OCI-M2 (cell line): Measurements from ENCODE around the gene SND1.

Experiments
- DNase-seq: peaks from one replicate; lab custom pipeline; 2025; ENCODE audit not compliant: unreplicated experiment; lab: John Stamatoyannopoulos, UW

Gene SND1

DNA sequence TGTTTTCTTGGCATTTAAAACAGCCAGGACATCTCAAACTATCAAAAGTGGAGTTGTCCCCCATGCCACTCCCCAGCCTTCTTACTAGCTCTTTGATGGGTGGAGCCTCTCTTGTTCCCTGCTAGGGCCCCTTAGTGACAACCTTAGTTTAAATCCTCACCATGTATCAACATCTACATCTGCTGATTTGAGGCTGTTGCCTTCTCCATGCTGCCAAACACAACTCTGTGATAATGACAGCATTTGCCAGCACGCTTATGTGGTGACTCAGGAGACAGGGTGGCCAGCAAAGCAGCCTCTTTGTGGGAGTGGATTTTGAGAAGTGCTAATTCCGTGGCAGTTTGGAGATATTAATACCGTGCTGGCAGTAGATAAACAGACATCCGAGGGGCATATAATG lies 233.8 kb downstream of the SND1 start:
- peak; percentile 56 for DNase-seq

DNA sequence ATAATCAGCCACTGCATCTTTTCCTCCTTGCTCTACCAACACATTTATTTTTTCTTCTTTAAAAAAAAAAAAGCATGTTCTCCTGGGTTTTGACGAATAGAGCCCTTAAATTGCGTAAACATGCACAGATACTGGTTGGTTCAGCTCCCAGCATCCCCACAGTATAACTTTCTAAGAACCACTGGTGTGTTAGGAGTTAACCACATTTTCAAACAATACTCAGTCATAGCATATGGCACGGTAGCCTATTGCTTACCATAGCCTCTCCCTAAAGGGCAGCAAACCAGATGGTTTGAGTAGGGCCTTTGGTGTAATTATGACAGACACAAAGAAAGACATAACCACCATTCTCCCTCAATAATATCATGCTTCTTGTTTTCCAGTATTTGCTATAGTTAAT lies 234.3 kb downstream of the SND1 start:
- no peak for DNase-seq

DNA sequence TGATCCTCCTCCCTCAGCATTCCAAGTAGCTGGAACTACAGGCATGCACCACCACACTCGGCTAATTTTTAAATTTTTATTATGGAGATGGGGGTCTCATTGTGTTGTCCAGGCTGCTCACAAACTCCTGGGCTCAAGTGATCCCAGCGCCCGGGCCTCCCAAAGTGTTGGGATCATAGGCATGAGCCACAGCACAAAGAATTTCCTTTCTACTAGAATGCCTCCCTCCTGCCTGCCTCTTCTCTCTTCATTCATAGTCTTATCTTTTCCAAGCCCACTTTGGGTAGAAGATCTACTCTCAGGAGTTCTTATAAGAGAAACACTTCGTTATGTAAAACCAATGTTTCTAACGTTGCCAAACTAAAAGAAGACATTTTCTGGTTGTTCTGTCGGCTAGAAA lies 235.1 kb downstream of the SND1 start:
- no peak for DNase-seq

DNA sequence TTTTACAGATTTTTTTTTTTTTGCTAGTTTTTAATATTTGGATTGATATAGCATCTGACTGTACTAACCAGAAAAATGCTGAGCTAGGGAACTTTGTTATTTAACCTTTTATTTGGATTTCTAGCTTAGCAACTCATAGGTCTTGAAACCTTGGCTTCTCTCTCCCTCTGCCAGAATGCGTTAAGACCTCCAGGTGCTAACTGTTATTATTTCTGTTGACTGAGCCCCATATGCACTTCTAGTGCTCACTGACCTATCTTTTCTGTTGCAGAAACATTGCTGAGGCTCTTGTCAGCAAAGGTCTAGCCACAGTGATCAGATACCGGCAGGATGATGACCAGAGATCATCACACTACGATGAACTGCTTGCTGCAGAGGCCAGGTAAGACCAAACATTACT lies 235.6 kb downstream of the SND1 start:
- DNase-seq: no peak

DNA sequence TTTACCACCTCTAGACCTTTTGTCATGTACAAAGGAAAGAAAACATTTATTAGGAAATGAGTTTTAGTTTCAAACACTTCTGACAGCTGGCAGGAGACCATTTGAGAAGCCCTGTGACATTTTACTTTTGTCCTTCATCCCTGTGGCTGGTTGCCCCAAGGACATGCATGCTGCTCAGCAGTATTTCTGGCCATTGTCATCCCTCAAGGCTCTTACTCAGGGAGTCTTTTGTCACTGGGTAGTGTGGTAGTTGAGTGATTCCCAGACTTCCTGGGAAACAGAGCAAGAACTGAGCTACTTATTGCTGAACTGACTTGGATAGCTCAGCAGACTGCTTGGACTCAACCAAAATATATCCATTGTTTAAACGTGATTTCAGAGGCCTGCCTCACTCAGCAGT lies 236.4 kb downstream of the SND1 start:
- DNase-seq: no peak

DNA sequence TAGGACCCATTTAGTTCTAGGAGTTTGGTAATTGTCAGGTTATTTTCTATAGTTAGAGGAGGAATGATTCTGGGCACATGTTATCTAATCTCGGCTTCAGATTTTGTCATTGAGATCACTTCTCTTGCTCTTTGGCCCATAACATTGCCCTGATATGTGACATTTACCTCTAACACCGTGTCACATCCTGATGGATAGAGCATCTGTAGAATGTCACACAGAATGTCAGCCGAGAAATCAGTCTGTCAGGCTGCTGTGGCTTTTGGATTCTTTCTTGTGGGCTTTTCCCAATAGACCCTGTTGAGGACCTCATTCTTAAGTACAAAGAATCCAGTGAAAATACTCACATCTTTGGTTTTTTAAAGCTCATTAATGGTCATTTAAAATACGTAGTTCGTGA lies 236.8 kb downstream of the SND1 start:
- no peak for DNase-seq

DNA sequence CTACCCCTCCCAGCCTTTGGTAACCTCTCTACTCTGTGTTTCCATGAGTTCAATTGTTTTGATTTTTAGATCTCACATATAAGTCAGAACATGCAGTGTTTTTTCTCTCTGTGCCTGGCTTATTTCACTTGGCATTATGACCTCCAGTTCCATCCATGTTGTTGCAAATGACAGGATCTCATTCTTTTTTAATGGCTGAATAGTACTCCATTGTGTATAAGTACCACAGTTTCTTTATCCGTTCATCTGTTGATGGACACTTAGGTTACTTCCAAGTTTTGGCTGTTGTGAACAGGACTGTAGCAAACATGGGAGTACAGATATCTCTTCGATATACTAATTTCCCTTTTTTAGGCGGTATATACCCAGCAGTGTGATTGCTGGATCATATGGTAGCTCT lies 237.7 kb downstream of the SND1 start:
- DNase-seq: no peak

DNA sequence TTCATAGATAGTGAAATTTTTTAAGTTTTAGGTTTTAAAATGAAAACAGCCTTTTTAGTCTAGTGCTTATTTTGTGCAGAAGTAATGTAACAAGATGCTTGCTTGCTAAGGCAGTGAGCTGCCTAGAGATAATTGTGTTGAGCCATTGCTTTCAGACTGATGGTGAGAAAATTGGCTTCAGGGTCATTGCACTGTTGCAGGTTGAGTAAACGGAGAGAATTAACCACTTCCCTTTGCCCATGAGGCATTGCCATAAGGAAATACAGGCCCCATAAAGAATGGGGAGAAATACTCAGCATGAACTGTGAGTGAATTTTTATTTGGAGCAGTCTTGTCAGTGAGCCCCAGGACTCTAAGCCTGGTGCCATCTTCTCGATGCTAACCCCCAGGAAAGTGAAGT lies 238.7 kb downstream of the SND1 start:
- no peak for DNase-seq

DNA sequence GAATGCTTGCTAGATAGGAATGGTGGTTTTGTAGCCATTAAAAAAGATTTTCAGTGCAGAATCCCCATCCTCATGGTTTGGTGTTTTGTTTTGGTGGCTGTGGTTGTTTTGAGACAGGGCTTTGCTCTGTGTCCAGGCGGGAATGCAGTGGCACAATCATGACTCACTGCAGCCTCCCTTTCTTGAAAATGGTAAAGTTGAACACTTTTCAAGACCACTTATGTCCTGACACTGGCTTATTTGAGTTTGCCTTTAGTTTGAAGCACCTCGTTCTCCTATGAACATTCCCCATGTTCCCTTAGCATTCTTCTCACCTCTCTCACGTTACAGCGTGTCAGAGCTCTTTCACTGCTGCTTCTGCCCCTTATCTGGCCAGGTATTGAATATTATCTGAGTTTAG lies 239.2 kb downstream of the SND1 start:
- no peak for DNase-seq

DNA sequence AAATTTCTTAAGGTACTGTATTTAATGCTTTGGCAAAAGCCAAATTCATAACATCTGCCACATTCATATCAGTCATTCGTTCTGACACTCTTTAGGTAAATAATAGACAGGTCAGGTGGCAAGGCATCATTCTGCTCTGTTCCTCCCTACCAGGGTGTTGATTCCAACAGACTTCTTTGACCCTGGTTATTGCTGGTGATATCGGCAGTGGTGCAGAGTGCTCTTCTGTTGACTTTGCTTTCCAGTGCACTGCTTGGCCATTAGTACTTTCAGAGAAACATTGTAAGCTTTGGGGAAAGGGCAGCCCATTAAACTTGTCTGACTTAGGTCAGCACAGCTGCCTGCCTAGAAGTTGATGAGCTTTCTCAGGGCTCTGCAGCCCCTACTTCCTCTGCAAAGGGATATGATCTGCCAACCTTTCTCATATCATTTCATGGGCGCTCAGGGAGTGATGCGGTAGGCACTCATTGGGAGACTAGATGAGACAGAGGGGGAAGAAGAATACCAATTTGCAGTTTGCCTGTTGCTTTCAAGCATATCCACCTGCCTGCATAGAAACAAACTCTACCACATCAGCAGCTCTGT lies 240.0 kb downstream of the SND1 start:
- no peak for DNase-seq

DNA sequence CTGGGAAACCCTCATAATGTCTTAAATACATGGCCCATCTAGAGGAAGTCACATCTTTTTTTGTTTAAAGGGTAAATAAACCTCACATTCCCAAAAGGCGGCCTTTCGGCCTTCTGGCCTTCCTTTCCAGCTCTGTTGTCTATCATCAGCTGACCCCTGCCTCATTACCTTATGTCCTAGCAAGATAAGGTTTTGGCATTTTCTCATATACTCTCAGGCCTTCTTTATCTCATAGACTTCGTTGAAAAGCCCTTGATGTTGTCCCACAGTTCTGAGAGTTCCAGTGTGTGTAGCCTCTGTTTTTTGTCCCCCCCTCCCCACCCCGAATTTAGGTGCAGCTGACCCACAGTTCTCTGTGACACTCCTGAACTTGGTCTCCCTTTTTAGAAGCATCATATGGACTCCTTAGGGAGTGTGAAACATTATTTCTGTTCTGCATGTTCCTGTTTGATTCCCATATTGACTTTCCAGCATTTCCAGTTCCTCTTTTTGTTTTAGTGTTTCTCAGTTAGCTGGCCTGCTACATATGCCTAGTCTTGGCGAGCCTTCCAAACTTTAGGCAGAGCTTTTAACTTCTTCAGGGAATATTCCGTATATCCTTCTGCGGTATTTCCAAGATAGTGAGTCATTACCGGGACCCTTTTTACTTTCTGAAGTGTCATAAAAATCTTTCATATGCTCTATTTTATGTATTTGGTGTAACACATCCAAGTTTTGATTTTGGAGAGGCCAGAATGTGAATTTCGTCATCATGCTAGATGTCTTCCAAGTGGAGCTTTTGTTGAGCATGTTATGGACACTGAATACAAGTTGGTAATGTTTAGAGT lies 240.7 kb downstream of the SND1 start:
- DNase-seq: no peak

DNA sequence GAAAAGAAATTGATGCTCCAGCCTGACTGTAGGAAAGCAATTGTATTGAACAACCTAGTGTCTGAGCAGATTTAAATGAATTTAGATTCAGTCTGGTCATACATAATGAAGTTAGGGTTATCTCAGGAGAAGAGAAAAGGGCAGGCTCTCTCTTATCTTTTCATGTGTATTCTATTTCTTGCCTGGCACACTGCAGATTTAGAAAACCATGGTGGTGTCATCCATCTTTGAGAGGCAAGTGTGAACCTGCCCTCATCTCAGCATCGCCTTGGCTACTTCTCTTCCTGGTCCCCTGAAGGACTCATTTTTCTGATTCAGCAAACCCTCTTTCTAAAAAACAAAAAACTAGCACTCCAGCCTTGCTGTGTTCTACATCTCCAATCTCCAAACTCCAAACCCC lies 241.6 kb downstream of the SND1 start:
- no peak for DNase-seq

DNA sequence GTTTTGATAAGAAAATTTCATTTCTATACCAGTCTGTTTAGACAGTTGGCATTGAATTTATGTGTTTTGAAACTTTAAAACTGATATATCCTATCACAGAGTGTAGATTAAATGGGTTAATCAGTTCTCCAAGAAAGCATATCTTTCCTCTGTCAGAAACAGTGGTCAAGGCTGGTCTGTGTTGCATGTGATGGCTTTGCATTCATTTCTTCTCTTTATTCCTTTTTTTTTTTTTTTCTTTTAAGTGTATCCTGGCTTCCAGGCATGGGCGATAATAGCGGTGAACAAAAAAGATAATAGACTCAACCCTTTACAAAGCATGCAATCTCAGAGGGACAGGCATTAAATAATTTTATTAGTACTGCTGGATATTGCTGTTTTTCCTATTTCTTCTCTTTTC lies 242.6 kb downstream of the SND1 start:
- DNase-seq: no peak

DNA sequence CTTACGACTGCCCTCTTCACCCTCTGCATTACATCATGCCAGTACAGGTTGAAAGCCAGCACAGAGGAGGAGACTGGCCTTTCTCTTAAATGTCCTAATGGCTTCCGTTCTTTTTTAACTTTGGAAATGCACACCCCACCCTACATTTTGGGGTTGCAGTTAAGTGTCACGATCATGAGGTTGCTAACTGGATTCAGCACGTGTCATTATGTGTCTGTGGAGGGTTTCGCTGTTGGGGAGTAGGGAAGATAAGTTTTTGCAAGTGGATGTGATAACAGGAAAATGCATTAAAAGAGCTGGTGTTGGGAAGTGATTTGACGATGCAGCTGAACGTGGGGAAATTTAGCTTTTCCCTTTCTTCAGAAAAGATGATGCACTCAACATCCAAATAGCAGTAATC lies 243.4 kb downstream of the SND1 start:
- DNase-seq: no peak

DNA sequence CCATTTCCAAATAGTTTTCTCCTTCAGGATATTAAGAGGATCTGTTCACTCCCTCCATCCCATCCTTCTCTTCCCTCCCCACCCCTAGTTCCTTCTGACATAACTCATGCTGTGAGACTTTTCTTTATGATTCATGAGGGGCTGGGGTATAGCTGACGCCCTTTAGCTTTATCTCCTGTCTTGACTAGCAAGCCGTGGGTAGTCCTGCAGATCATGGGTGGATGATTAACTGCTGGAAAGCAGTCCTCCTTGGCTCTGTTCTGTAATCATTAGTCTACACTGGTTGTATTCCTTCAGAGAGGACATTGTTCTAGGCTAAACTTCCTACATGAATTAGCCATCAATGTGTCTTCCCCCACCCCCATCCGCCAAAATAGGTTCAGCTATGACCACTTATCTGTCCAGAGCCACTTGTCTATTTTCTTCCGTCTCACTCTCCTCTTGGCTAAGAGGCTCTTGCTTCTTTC lies 243.9 kb downstream of the SND1 start:
- DNase-seq: peak; percentile 91

DNA sequence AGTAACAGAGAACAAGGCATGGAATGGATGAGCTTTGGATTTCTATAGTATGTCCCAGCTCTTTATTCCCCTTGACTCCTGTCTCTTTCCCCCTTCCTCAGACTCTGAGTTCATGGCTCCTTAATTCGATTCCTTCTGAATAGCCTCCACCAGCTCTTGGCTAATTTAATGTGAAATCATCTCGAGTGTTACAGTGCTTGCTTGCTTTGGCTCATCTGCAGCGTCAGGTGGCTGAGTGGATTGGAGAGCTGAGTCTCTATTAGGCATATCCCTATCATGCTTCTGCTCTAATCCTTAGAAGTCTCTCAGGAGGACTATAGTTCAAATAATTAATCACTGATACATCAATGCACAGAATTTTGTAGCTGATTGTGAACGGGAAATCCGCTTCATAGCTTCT lies 244.7 kb downstream of the SND1 start:
- DNase-seq: no peak

DNA sequence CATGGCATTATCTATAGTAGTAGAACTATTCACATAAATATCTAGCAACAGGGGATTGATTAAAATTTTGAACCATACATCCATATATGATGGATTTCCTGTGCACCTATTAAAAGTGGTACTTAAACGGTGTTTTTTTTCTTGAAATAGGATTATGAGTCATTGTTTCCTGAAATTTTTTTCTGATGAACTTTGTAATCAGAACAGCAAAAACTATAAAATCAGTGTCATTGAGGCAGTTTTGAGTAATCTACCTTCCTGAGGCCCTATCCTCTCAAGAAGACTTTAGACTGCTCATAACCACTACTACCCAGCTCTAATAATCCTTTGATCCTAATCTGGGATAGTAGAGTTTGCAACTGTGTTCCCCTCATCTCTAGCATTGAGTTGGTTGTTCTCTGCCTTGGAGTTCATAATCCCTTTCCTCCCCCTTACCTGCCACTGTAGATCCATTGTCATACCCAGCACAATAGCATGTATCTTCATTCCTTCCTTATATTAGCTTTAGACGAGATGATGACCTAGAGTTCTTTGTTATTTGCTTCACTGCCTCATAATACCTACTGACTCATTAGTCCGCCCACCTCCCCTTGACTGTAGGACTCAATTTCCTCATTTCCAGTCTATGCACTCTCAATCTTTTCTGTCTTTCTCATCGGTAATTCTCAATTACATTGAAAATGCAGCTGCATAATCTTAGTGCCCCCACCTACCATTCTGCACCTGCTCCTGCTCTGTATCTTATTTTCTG lies 245.9 kb downstream of the SND1 start:
- DNase-seq: no peak

DNA sequence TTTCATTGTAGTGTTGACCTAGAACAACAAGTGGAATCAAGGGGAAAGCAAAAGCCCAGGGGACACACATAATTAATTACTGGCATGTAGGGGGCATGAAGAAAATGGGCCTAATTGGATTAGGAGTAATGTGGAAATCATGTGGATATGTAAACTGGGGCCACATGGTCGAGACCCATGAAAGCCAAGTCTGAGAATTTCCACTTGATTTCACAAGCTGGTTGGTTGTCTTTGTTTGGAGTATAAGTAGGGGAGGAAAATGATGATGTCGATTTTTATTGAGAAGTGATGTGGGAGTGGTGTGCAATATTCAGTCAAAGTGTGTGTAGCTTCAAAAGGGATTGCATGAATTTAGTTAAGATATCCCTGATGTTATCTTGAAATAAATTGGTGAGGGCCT lies 247.4 kb downstream of the SND1 start:
- DNase-seq: no peak

DNA sequence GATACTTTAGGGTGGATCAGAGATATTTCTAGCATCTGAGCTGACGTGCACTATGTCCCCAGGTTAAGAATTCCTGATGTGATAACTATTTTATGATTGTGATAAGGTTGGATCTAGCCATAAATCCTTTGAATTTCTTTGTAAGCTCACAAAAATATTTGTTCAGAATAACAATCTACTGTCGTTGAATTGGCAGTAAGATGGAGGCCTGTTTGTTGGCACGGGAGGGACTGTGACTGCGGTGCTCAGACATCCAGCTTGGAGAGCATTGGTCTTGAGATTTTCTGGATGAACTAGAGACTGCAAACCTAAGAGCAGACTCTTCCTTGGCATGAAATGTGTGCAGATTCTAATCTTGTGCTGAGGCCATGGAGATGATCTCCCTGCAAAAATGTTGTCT lies 248.1 kb downstream of the SND1 start:
- DNase-seq: no peak

DNA sequence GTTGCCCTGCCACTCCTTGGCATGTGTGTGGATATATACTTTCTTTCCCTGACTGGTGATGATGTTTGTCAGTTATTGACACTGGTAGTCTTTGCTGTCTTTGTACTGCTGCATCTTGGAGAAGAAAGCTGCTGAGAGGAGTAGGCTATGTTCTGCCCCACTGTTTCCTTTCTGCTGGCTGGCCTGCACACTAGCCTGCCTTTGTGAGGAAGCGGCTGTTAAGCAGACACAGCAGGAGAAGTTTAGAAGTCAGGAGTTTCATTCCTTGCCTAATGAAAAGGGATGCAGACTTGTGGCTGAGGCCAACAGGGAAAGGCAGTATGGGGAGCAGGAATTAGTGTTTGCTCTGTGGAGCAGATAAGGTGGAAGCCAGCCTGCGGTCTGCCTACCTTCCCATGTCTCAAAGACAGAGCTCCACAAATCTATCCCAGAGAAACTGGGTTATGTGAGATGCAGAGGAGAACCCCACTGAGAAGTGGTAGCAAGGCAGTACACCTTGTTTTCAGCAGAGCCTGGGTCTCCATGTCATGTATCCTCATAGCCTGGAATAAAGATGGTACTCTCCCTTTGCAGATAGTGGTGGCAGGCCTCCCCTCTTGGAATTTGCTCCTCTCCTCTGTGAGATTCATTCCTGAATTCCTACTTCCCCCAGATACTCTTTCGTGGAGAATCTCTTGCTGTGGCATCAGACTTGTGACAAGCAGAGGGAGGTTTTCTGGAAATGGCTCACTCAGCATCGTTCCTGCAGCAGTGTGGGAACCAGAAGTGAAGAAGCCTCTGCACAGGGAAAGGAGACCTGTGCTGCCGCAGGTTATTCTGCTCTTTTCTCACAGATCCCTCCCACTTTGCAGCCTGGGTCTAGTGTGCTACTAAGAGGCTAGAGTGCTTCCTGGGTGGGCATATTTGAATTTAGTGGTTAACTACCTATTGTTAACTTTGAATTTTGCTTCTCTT lies 249.0 kb downstream of the SND1 start:
- DNase-seq: no peak
